Caco-2 (cell line): ENCODE data around the gene CEP63. TPM values are rescaled to one million over a fixed set of nuclear protein-coding genes. Genes with fewer than 3 reads are reported as not detected.

Experiments
- BruUV-seq: library from RNA; stranded (reverse); fragments of 400-500 nt; replicated peaks from 2 replicates; lab custom pipeline; 2021; lab: Mats Ljungman, UMichigan
- CTCF ChIA-PET: fragments of 300-600 bp; sonication (Branson Sonifier 250); formaldehyde crosslinking; loops from one replicate; lab custom pipeline; 2022; ENCODE audit warnings: antibody characterized with exemption; lab: Charles Lee
- POLR2A ChIA-PET: fragments of 300-600 bp; sonication (Branson Sonifier 250); formaldehyde crosslinking; loops from one replicate; lab custom pipeline; 2022; ENCODE audit warnings: antibody characterized with exemption; lab: Charles Lee
- DNase-seq, 2 experiments: peaks; one replicate each; pipeline versions ENCODE4 v3.0.0 to v3.0.0-alpha.2; 2020 to 2022
- H3K27me3 ChIP-seq: replicated peaks from 2 replicates; pipeline ENCODE4 v1.6.0; 2011; ENCODE audit warnings: low read length; ENCODE audit not compliant: control insufficient read depth, insufficient read depth
- H3K36me3 ChIP-seq: 2 replicates; pipeline ENCODE4 v1.5.1; 2011; ENCODE audit warnings: low read length; ENCODE audit not compliant: control insufficient read depth, insufficient read depth
- H3K4me1 ChIP-seq: fragments of 250-450 bp; sonication (Bioruptor Pico); 2 replicates; pipeline ENCODE4 v1.5.1; 2020; ENCODE audit warnings: mild to moderate bottlenecking
- H3K4me3 ChIP-seq: 2 replicates; pipeline ENCODE4 v1.5.1; 2011; ENCODE audit warnings: low read depth, mild to moderate bottlenecking, control low read depth, low read length
- H3K9me3 ChIP-seq: fragments of 250-450 bp; sonication (Bioruptor Pico); 2 replicates; pipeline ENCODE4 v1.5.1; 2020; ENCODE audit warnings: mild to moderate bottlenecking, moderate library complexity
- H3K27ac Mint-ChIP-seq: one replicate; pipeline ENCODE4 v1.8.0; 2022; ENCODE audit warnings: mixed read lengths; ENCODE audit not compliant: unreplicated experiment
- H3K27me3 Mint-ChIP-seq: one replicate; pipeline ENCODE4 v1.8.0; 2022; ENCODE audit warnings: mixed read lengths; ENCODE audit not compliant: insufficient read depth, unreplicated experiment
- H3K36me3 Mint-ChIP-seq: one replicate; pipeline ENCODE4 v1.8.0; 2022; ENCODE audit warnings: mild to moderate bottlenecking, mixed read lengths; ENCODE audit not compliant: insufficient read depth, unreplicated experiment
- H3K4me1 Mint-ChIP-seq: one replicate; pipeline ENCODE4 v1.8.0; 2022; ENCODE audit warnings: low read depth, mixed read lengths; ENCODE audit not compliant: unreplicated experiment
- H3K4me3 Mint-ChIP-seq: one replicate; pipeline ENCODE4 v1.8.0; 2022; ENCODE audit warnings: mild to moderate bottlenecking, moderate library complexity, mixed read lengths; ENCODE audit not compliant: unreplicated experiment
- H3K9me3 Mint-ChIP-seq: one replicate; pipeline ENCODE4 v1.8.0; 2022; ENCODE audit warnings: mixed read lengths; ENCODE audit not compliant: unreplicated experiment
- intact Hi-C: fragments of 100-400 bp; cut with micrococcal nuclease; formaldehyde crosslinking; loops from one replicate; pipeline ENCODE4 v1.10.0; 2022; ENCODE audit not compliant: unreplicated experiment
- total RNA-seq: library from RNA; stranded (reverse); gene quantifications from 2 replicates; pipeline ENCODE4 v1.2.3, GENCODE V29; 2022
- TF ChIP-seq, protein P1 (sequence below), 2 experiments: fragments of 200-600 bp in 1 of 2; IDR thresholded peaks; 1 replicate in 1 of 2; 2 replicates in 1 of 2; pipeline versions ENCODE4 v1.5.1 to v1.8.0; 2011 to 2022; ENCODE audit warnings: antibody characterized with exemption in 1 of 2, control low read depth in 1 of 2, inconsistent platforms in 1 of 2, low read depth in 1 of 2, low read length in 1 of 2, mild to moderate bottlenecking in 1 of 2, moderate library complexity in 1 of 2; ENCODE audit not compliant: insufficient read depth in 1 of 2, severe bottlenecking in 1 of 2, unreplicated experiment in 1 of 2

Gene CEP63
- total RNA-seq, 1 experiment from 2014 or later = 21.9 TPM

DNA sequence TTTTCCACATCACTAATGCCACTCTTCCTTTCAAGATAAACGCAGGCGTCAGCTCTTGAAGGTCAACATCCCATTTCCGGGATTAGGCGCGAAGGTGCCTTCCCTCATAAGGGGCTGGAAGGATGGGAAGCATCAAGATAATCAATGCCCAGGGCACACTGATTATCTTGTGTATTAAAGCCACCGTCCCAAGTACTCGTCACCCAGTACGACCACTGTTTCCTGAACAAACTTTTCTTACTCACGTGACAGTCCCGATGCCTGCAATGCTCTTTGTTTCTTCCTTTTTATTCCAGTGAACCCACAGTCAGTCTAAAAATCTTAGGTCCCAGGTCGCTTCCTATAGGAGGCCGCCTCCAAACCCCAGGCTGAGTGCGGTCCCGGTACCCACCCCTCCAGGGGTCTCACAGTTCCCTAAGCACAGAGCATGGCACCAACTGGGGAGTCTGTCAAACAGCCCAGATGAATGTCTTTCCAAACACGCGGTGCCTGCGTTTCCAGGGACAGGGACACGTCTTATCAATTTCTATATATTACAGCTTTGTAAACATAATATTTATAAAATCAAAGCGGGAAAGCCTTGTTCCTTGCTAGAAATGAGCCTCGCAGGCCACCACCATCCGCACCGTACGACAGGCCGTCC lies 661 bp upstream of the CEP63 start:
- peak overlapping the region; percentile 72 for H3K4me3 ChIP-seq
- Mint-ChIP-seq H3K27ac (peak overlapping the region; percentile 51), H3K9me3 (no peaks in the 10 kb centered on the region), H3K4me3 (peak overlapping the region; percentile 71), H3K36me3 (peaks cover 28% of the 10 kb centered on the region), H3K4me1 (peaks cover 10% of the 10 kb centered on the region), H3K27me3 (no peaks in the 10 kb centered on the region)
- H3K9me3 ChIP-seq = no peaks in the 10 kb centered on the region
- H3K4me1 ChIP-seq = no peaks in the 10 kb centered on the region; the same call in 1 of the 2 replicates
- ChIA-PET POLR2A (interaction anchor here (0.6 to 2.0 kb wide), 4 partner anchors 11 to 242 kb away, joined by 3 to 10 read pairs (median 4); partner anchors contain the start of gene AMOTL2), CTCF (interaction anchor here (1.4 to 1.8 kb wide), 3 partner anchors 11 to 176 kb away, joined by 4 to 8 read pairs (median 6); partner anchors contain the start of gene AMOTL2)
- no peak for DNase-seq
- H3K36me3 ChIP-seq = 0 out of 2 replicates have a peak, but pooled peaks cover 2% of the 10 kb centered on the region
- TF ChIP-seq, protein P1, sequence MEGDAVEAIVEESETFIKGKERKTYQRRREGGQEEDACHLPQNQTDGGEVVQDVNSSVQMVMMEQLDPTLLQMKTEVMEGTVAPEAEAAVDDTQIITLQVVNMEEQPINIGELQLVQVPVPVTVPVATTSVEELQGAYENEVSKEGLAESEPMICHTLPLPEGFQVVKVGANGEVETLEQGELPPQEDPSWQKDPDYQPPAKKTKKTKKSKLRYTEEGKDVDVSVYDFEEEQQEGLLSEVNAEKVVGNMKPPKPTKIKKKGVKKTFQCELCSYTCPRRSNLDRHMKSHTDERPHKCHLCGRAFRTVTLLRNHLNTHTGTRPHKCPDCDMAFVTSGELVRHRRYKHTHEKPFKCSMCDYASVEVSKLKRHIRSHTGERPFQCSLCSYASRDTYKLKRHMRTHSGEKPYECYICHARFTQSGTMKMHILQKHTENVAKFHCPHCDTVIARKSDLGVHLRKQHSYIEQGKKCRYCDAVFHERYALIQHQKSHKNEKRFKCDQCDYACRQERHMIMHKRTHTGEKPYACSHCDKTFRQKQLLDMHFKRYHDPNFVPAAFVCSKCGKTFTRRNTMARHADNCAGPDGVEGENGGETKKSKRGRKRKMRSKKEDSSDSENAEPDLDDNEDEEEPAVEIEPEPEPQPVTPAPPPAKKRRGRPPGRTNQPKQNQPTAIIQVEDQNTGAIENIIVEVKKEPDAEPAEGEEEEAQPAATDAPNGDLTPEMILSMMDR (IDR thresholded peaks at IDR 0.05; ENCODE audit: insufficient read depth in 1 of 2, low read depth in 1 of 2, low read length in 1 of 2, severe bottlenecking in 1 of 2, unreplicated experiment in 1 of 2) = no peak
- H3K27me3 ChIP-seq = no peaks in the 10 kb centered on the region
- BruUV-seq = TSS peak; percentile 71
- intact Hi-C loops = loop anchor here (5.0 kb wide), 1 partner anchor 243 kb away; no protein-coding TSS in a partner anchor

DNA sequence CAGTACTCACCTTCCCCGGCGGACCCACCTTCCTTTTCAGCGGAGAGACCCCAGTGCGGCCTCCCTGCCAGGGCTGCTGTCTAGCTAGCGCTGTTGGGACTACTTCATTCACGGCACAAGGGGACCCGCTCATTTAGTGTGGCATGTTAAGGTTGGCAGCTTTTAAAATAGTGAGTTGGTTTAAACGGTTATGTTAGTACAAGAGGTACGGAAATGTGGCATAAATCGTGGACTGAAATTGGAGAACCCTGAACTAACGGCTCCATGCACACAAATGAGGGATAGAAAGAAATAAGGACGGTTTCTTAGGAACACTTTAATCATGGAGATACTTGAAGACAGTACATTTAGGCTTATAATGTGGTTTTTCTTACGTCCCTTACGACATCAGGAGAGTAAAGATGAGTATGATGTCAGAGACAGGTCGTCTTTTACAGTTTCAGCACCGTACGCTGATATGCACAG lies 752 bp downstream of the CEP63 start:
- TF ChIP-seq, protein P1 (IDR thresholded peaks at IDR 0.05; ENCODE audit: insufficient read depth in 1 of 2, low read depth in 1 of 2, low read length in 1 of 2, severe bottlenecking in 1 of 2, unreplicated experiment in 1 of 2) = no peak
- CTCF ChIA-PET = interaction anchor here (1.4 to 1.8 kb wide), 3 partner anchors 13 to 178 kb away, joined by 4 to 8 read pairs (median 6); partner anchors contain the start of gene AMOTL2
- no peaks in the 10 kb centered on the region for H3K4me1 ChIP-seq
- Mint-ChIP-seq H3K27me3 (no peaks in the 10 kb centered on the region), H3K27ac (peak overlapping the region; percentile 51), H3K36me3 (peaks cover 22% of the 10 kb centered on the region), H3K9me3 (no peaks in the 10 kb centered on the region), H3K4me1 (peaks cover 10% of the 10 kb centered on the region), H3K4me3 (peak overlapping the region; percentile 71)
- no peaks in the 10 kb centered on the region for H3K9me3 ChIP-seq
- BruUV-seq = no TSS peak
- peak overlapping the region; percentile 72 for H3K4me3 ChIP-seq
- intact Hi-C loops = loop anchor here (5.0 kb wide), 1 partner anchor 244 kb away; no protein-coding TSS in a partner anchor
- DNase-seq = no peak
- H3K27me3 ChIP-seq = no peaks in the 10 kb centered on the region
- H3K36me3 ChIP-seq = 0 out of 2 replicates have a peak, but pooled peaks cover 2% of the 10 kb centered on the region
- POLR2A ChIA-PET = interaction anchor here (0.7 to 2.0 kb wide), 3 partner anchors 13 to 122 kb away, joined by 3 to 10 read pairs (median 5); partner anchors contain the start of gene AMOTL2

DNA sequence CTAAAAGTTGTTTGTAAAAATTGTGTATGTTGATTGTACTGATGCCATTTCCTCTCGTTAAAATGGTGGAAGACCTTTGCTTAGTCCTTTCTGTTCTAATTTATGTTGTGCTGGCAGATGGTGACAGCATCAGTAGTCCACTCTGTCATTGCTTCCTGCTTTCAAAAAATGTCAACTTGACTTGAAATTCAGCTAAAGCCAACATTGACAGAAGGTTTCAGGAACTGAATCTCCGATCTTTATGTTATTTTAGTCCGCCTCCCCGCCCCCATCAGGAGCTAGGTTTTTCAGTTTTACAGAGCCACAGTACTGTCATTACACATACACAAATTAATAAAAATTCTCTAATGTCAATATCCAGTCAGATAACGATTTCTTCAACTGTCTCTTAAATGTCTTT lies 1.5 kb downstream of the CEP63 start:
- Mint-ChIP-seq H3K9me3 (no peaks in the 10 kb centered on the region), H3K4me1 (peaks cover 10% of the 10 kb centered on the region), H3K36me3 (peaks cover 19% of the 10 kb centered on the region), H3K27me3 (no peaks in the 10 kb centered on the region), H3K4me3 (peak overlapping the region; percentile 71), H3K27ac (no peak overlapping the region)
- intact Hi-C loops = loop anchor here (5.0 kb wide), 1 partner anchor 245 kb away; no protein-coding TSS in a partner anchor
- Histone ChIP-seq H3K4me3 (no peak overlapping the region), H3K9me3 (no peaks in the 10 kb centered on the region), H3K36me3 (0 out of 2 replicates have a peak, but pooled peaks cover under 1% of the 10 kb centered on the region), H3K4me1 (no peaks in the 10 kb centered on the region), H3K27me3 (no peaks in the 10 kb centered on the region)
- ChIA-PET CTCF (interaction anchor here (1.8 kb wide), 1 partner anchor 14 kb away, joined by 8 read pairs; no protein-coding TSS in a partner anchor), POLR2A (interaction anchor here (2.0 kb wide), 1 partner anchor 14 kb away, joined by 10 read pairs; no protein-coding TSS in a partner anchor)
- TF ChIP-seq, protein P1 (IDR thresholded peaks at IDR 0.05; ENCODE audit: insufficient read depth in 1 of 2, low read depth in 1 of 2, low read length in 1 of 2, severe bottlenecking in 1 of 2, unreplicated experiment in 1 of 2) = no peak
- no peak for DNase-seq
- BruUV-seq = no TSS peak
